Astrocyte of the spinal cord (primary cell): Measurements from ENCODE around the gene UBE2U.
"Not testable (repeated sequence)": the region's sequence is repeated elsewhere in the genome, so short reads cannot be mapped to it uniquely, and the experiment has no call there.

Source experiments
- DNase-seq: peaks from one replicate; pipeline ENCODE4 v3.0.0; 2011; ENCODE audit warnings: low read depth, low spot score
- H3K4me3 ChIP-seq: 2 replicates; pipeline ENCODE4 v1.5.1; 2011; ENCODE audit warnings: low read depth, mild to moderate bottlenecking, low read length, moderate library complexity
- in situ Hi-C: cut with HindIII; loops from 2 replicates; pipeline ENCODE4 v1.10.0; 2017; ENCODE audit warnings: low sequenced_read_pairs
- TF ChIP-seq, protein P1 (sequence below): IDR thresholded peaks from 2 replicates; pipeline ENCODE4 v1.5.1; 2012; ENCODE audit warnings: low read depth, mild to moderate bottlenecking, low read length, inconsistent platforms

The UBE2U gene

GRCh38 chr1:64231153-64231552 is 27.7 kb downstream of the UBE2U start:
- in situ Hi-C loops, result no loop called here
- DNase-seq, result no peak
- TF ChIP-seq, protein P1, sequence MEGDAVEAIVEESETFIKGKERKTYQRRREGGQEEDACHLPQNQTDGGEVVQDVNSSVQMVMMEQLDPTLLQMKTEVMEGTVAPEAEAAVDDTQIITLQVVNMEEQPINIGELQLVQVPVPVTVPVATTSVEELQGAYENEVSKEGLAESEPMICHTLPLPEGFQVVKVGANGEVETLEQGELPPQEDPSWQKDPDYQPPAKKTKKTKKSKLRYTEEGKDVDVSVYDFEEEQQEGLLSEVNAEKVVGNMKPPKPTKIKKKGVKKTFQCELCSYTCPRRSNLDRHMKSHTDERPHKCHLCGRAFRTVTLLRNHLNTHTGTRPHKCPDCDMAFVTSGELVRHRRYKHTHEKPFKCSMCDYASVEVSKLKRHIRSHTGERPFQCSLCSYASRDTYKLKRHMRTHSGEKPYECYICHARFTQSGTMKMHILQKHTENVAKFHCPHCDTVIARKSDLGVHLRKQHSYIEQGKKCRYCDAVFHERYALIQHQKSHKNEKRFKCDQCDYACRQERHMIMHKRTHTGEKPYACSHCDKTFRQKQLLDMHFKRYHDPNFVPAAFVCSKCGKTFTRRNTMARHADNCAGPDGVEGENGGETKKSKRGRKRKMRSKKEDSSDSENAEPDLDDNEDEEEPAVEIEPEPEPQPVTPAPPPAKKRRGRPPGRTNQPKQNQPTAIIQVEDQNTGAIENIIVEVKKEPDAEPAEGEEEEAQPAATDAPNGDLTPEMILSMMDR, result no peak
- no peak overlapping the region for H3K4me3 ChIP-seq

DNA sequence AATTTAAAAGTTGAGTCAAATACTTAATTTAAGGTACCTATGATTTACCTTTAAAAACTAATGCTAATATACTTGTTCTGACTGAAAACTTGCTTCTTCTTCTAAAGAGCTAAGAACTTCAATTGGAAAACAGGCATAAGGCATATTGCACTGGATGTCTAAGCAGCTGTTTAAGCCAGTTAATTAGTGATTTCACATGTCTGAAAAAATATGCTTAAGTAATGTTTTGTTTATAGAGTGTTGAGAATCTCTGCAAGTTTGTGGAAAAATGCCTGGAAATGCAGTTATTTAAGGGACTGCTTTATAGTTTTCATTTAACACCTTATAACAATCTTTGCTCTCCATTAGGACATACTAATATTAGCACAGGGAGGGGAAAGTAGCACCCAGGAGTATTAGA is 28.2 kb downstream of the UBE2U start:
- TF ChIP-seq, protein P1, result no peak
- no peak overlapping the region for H3K4me3 ChIP-seq
- no peak for DNase-seq
- in situ Hi-C loops, result no loop called here

- DNase-seq, result no peak
- TF ChIP-seq, protein P1, result no peak
- no peak overlapping the region for H3K4me3 ChIP-seq
- in situ Hi-C loops, result no loop called here
Measured at GRCh38 chr1:64234714-64235113, 31.3 kb downstream of the UBE2U start.

DNA sequence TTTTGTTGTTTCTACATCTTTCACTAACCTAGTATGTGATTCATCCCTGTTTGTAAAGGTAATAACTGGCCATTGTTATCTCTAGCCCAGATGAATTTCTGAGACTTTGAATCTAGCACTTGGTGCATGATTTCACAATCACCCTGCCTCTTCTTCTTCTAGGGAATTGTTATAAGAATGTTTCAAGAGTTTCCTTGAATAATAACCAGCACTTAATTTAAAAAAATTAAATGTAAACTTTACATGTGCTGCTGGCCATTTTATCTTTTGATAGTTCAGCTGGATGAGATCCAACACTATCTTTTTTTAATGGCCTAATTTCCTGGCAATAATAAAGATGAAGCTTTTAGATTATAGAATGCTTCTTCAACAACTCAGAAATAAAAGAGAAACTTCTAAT is 31.8 kb downstream of the UBE2U start:
- in situ Hi-C loops, result no loop called here
- DNase-seq, result no peak
- no peak overlapping the region for H3K4me3 ChIP-seq
- TF ChIP-seq, protein P1, result no peak

- in situ Hi-C loops, result no loop called here
- no peak for DNase-seq
- TF ChIP-seq, protein P1, result no peak
- H3K4me3 ChIP-seq, result no peak overlapping the region
Measured at GRCh38 chr1:64235910-64236309, 32.5 kb downstream of the UBE2U start.

DNA sequence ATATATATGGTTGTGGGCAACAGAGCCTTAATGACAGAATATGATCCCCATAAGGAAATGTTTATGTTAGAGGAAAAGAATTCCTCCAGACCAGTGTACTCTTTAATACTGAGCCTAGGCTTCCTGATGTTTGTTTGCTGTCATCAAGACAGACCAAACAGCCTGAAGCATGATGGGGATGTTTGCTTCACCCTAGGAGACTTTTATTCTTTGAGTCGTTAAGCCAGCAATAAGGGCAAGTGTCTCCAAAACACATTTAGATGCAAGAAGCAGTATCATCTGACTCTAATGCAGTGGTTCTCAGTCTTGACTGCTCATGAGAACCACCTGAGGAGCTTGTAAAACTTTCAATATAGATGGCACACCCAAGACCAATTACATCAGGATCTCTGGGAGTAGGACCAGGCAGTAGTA is 33.1 kb downstream of the UBE2U start:
- TF ChIP-seq, protein P1, result no peak
- no peak for DNase-seq
- no peak overlapping the region for H3K4me3 ChIP-seq
- in situ Hi-C loops, result no loop called here

DNA sequence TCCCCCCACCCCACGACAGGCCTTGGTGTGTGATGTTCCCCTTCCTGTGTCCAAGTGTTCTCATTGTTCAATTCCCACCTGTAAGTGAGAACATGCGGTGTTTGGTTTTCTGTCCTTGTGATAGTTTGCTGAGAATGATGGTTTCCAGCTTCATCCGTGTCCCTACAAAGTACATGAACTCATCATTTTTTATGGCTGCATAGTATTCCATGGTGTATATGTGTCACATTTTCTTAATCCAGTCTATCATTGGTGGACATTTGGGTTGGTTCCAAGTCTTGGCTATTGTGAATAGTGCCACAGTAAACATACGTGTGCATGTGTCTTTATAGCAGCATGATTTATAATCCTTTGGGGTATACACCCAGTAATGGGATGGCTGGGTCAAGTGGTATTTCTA is 36.1 kb downstream of the UBE2U start:
- in situ Hi-C loops, H3K4me3 ChIP-seq, DNase-seq: not testable (repeated sequence)
